H1 (cell line): ENCODE measurements around the gene RAMP1. TPM values are rescaled to one million over a fixed set of nuclear protein-coding genes. Genes with fewer than 3 reads are reported as not detected.

Experiments used
- CTCF ChIA-PET: fragments of 300-600 bp; sonication (Branson Sonifier 250); formaldehyde crosslinking; loops from one replicate; lab custom pipeline; 2021; ENCODE audit not compliant: partially characterized antibody; lab: Charles Lee
- POLR2A ChIA-PET: fragments of 300-600 bp; sonication (Branson Sonifier 250); formaldehyde crosslinking; loops from one replicate; lab custom pipeline; 2021; ENCODE audit warnings: inconsistent platforms; ENCODE audit not compliant: partially characterized antibody; lab: Charles Lee
- DNase-seq, 2 experiments: peaks; one replicate each; pipeline versions ENCODE4 v3.0.0 to v3.0.0-alpha.2; 2010 to 2022; ENCODE audit warnings: low spot score in 2 of 2, low read depth in 1 of 2, mixed read lengths in 1 of 2
- FAIRE-seq: peaks from 2 replicates; lab custom pipeline; 2011; peaks lifted over from hg19 to GRCh38; lab: Jason Lieb, UNC
- H2AFZ ChIP-seq: 2 replicates; pipeline ENCODE4 v1.8.1; 2012; ENCODE audit warnings: low read length, inconsistent platforms
- H2AK5ac ChIP-seq: 2 replicates; pipeline ENCODE4 v1.6.1; 2013; ENCODE audit warnings: low read depth, low read length
- H2BK120ac ChIP-seq: replicated peaks from 2 replicates; pipeline ENCODE3; 2013; ENCODE audit warnings: low read depth, low read length, inconsistent platforms
- H2BK12ac ChIP-seq: 2 replicates; pipeline ENCODE4 v1.6.1; 2013; ENCODE audit warnings: low read depth, low read length
- H2BK15ac ChIP-seq: 2 replicates; pipeline ENCODE4 v1.6.1; 2013; ENCODE audit warnings: low read length
- H2BK20ac ChIP-seq: 2 replicates; pipeline ENCODE4 v1.6.1; 2013; ENCODE audit warnings: low read length
- H2BK5ac ChIP-seq: 2 replicates; pipeline ENCODE4 v1.6.1; 2013; ENCODE audit warnings: low read depth, low read length
- H3K14ac ChIP-seq: 2 replicates; pipeline ENCODE4 v1.6.1; 2013; ENCODE audit warnings: inconsistent platforms; ENCODE audit not compliant: insufficient read length
- H3K18ac ChIP-seq: 2 replicates; pipeline ENCODE4 v1.6.1; 2013; ENCODE audit warnings: low read length; ENCODE audit errors: extremely low read depth
- H3K23ac ChIP-seq: 2 replicates; pipeline ENCODE4 v1.6.1; 2013; ENCODE audit warnings: inconsistent platforms; ENCODE audit not compliant: insufficient read length
- H3K23me2 ChIP-seq: 2 replicates; pipeline ENCODE4 v1.6.1; 2013; ENCODE audit warnings: low read depth, low read length
- H3K27ac ChIP-seq: 2 replicates; pipeline ENCODE4 v1.6.1; 2011; ENCODE audit warnings: low read depth, low read length, inconsistent platforms
- H3K27me3 ChIP-seq, 4 experiments: replicated peaks in 1 of 4; 1 replicate in 1 of 4; 2 replicates in 3 of 4; pipeline versions ENCODE4 v1.6.1 to v1.8.1; 2011 to 2013; ENCODE audit warnings: low read length in 3 of 4, mild to moderate bottlenecking in 3 of 4, inconsistent platforms in 2 of 4, mixed read lengths in 2 of 4, moderate library complexity in 1 of 4; ENCODE audit not compliant: control insufficient read depth in 3 of 4, insufficient read depth in 3 of 4; ENCODE audit errors: extremely low read depth in 1 of 4
- H3K36me3 ChIP-seq, 4 experiments: 2 replicates each; pipeline versions ENCODE4 v1.6.1 to v1.8.1; 2011 to 2013; ENCODE audit warnings: mild to moderate bottlenecking in 4 of 4, low read length in 3 of 4, moderate library complexity in 2 of 4, control low read depth in 1 of 4, inconsistent platforms in 1 of 4; ENCODE audit not compliant: insufficient read depth in 4 of 4, control insufficient read depth in 2 of 4
- H3K4ac ChIP-seq: replicated peaks from 2 replicates; pipeline ENCODE3; 2013; ENCODE audit warnings: low read length, low read depth, mixed read lengths, inconsistent platforms; ENCODE audit not compliant: insufficient read length
- H3K4me1 ChIP-seq, 4 experiments: replicated peaks in 1 of 4; 1 replicate in 1 of 4; 2 replicates in 3 of 4; pipeline versions ENCODE4 v1.6.1 to v1.8.1; 2011 to 2013; ENCODE audit warnings: low read length in 3 of 4, inconsistent platforms in 2 of 4, mixed read lengths in 1 of 4; ENCODE audit not compliant: insufficient read depth in 4 of 4, control insufficient read depth in 3 of 4
- H3K4me2 ChIP-seq, 2 experiments: 2 replicates each; pipeline versions ENCODE4 v1.6.1 to v1.8.1; 2011 to 2013; ENCODE audit warnings: low read depth in 2 of 2, low read length in 2 of 2, control low read depth in 1 of 2, inconsistent platforms in 1 of 2, mild to moderate bottlenecking in 1 of 2; ENCODE audit not compliant: insufficient read depth in 1 of 2
- H3K4me3 ChIP-seq, 4 experiments: fragments of 200-600, 300-600 bp in 1 of 4; sonication (generic), shearing (Covaris generic), sonication (Bioruptor Twin) in 1 of 4; 2 replicates each; pipeline versions ENCODE4 v1.5.1 to v1.8.1; 2011 to 2016; ENCODE audit warnings: low read length in 4 of 4, low read depth in 3 of 4, control low read depth in 2 of 4, inconsistent platforms in 2 of 4, mild to moderate bottlenecking in 2 of 4, mixed read lengths in 1 of 4, moderate library complexity in 1 of 4; ENCODE audit not compliant: insufficient read depth in 2 of 4; ENCODE audit errors: extremely low read depth in 1 of 4
- H3K56ac ChIP-seq: replicated peaks from 2 replicates; pipeline ENCODE3; 2013; ENCODE audit warnings: low read depth, mild to moderate bottlenecking, mixed read lengths, low read length, inconsistent platforms; ENCODE audit not compliant: insufficient read length
- H3K79me1 ChIP-seq: 2 replicates; pipeline ENCODE4 v1.6.1; 2013; ENCODE audit warnings: low read depth, low read length, control low read depth
- H3K79me2 ChIP-seq, 2 experiments: 2 replicates each; pipeline versions ENCODE4 v1.6.1 to v1.8.1; 2012 to 2013; ENCODE audit warnings: low read length in 2 of 2, mild to moderate bottlenecking in 2 of 2, inconsistent platforms in 1 of 2; ENCODE audit not compliant: insufficient read depth in 2 of 2, control insufficient read depth in 1 of 2
- H3K9ac ChIP-seq, 4 experiments: replicated peaks in 1 of 4; 1 replicate in 1 of 4; 2 replicates in 3 of 4; pipeline versions ENCODE4 v1.6.1 to v1.8.1; 2011 to 2013; ENCODE audit warnings: low read depth in 3 of 4, low read length in 3 of 4, control low read depth in 2 of 4, mild to moderate bottlenecking in 2 of 4, moderate library complexity in 2 of 4, inconsistent platforms in 1 of 4; ENCODE audit errors: extremely low read depth in 1 of 4
- H3K9me3 ChIP-seq, 2 experiments: 2 replicates each; pipeline versions ENCODE4 v1.6.1 to v1.8.1; 2012 to 2013; ENCODE audit warnings: mild to moderate bottlenecking in 2 of 2, moderate library complexity in 2 of 2, control low read depth in 1 of 2, inconsistent platforms in 1 of 2, low read depth in 1 of 2, low read length in 1 of 2, mixed read lengths in 1 of 2; ENCODE audit not compliant: insufficient read depth in 2 of 2
- H4K20me1 ChIP-seq, 2 experiments: replicated peaks in 1 of 2; 2 replicates each; pipeline versions ENCODE3 to v1.8.1; 2011 to 2013; ENCODE audit warnings: inconsistent platforms in 2 of 2, low read length in 2 of 2, mild to moderate bottlenecking in 1 of 2; ENCODE audit not compliant: insufficient read depth in 2 of 2, control insufficient read depth in 1 of 2
- H4K5ac ChIP-seq: 2 replicates; pipeline ENCODE4 v1.6.1; 2013; ENCODE audit warnings: low read length, low read depth, mixed read lengths, inconsistent platforms; ENCODE audit not compliant: insufficient read length
- H4K8ac ChIP-seq: 2 replicates; pipeline ENCODE4 v1.8.0; 2013; ENCODE audit warnings: mild to moderate bottlenecking, moderate library complexity, low read length, inconsistent platforms; ENCODE audit not compliant: insufficient read depth; ENCODE audit errors: extremely low read depth
- H4K91ac ChIP-seq: replicated peaks from 2 replicates; pipeline ENCODE3; 2013; ENCODE audit warnings: low read length, mixed read lengths, inconsistent platforms; ENCODE audit not compliant: insufficient read length
- ATF2 ChIP-seq: IDR thresholded peaks from 2 replicates; pipeline ENCODE4 v1.6.1; 2012; ENCODE audit warnings: low read length, inconsistent platforms
- CBX8 ChIP-seq: fragments of 300-800, 300-1000 bp; sonication (generic); IDR thresholded peaks from 2 replicates; pipeline ENCODE4 v1.7.1; 2016; ENCODE audit warnings: low read depth, low read length, borderline replicate concordance
- CHD1 ChIP-seq: IDR thresholded peaks from 2 replicates; pipeline ENCODE4 v1.6.1; 2012; ENCODE audit warnings: low read depth, low read length, improper control_type of control experiment
- GABPA ChIP-seq: IDR thresholded peaks from 2 replicates; pipeline ENCODE4 v1.6.1; 2011; ENCODE audit warnings: mild to moderate bottlenecking, low read length, moderate library complexity, borderline replicate concordance; ENCODE audit not compliant: insufficient read depth
- RAD21 ChIP-seq, 2 experiments: IDR thresholded peaks in 1 of 2; conservative IDR thresholded peaks in 1 of 2; 2 replicates each; pipeline ENCODE4 v1.6.1; 2011; ENCODE audit warnings: low read depth in 2 of 2, low read length in 2 of 2, improper control_type of control experiment in 1 of 2, inconsistent platforms in 1 of 2, mild to moderate bottlenecking in 1 of 2, moderate library complexity in 1 of 2
- RFX5 ChIP-seq: IDR thresholded peaks from 2 replicates; pipeline ENCODE4 v1.6.1; 2011; ENCODE audit warnings: low read depth, low read length, improper control_type of control experiment, borderline replicate concordance
- SP1 ChIP-seq: IDR thresholded peaks from 2 replicates; pipeline ENCODE4 v1.6.1; 2011; ENCODE audit warnings: low read depth, low read length
- SUZ12 ChIP-seq: fragments of 200-600 bp; sonication (generic); IDR thresholded peaks from 2 replicates; pipeline ENCODE4 v1.6.1; 2012; ENCODE audit warnings: mild to moderate bottlenecking, inconsistent platforms, low read length, moderate library complexity, mixed read lengths
- TCF12 ChIP-seq: IDR thresholded peaks from 2 replicates; pipeline ENCODE4 v1.6.1; 2011; ENCODE audit warnings: low read depth, mild to moderate bottlenecking, low read length
- USF2 ChIP-seq: IDR thresholded peaks from 2 replicates; pipeline ENCODE4 v1.6.1; 2011; ENCODE audit warnings: low read length, improper control_type of control experiment
- WGBS, 2 experiments: shearing (Covaris generic) in 1 of 2; methylation state at CpG; one replicate each; pipeline versions ENCODE4 v1.1.6 to v1.1.7; 2013 to 2015; ENCODE audit warnings: low lambda C conversion rate in 2 of 2, mixed read lengths in 2 of 2, inconsistent platforms in 1 of 2, low coverage in 1 of 2, missing lambda C conversion rate in 1 of 2; ENCODE audit not compliant: insufficient replicate concordance in 2 of 2, insufficient coverage in 1 of 2, insufficient read length in 1 of 2; ENCODE audit errors: extremely low coverage in 1 of 2, missing lambda C conversion rate in 1 of 2; 5-methylcytosine and 5-hydroxymethylcytosine counted together
- polyA plus RNA-seq, 7 experiments: library from polyadenylated mRNA; depleted of rRNA in 3 of 7; stranded (reverse) in 5 of 7; unstranded in 2 of 7; fragments of >200 nt in 5 of 7; fragments of 200-250 nt in 2 of 7; gene quantifications; 1 replicate in 5 of 7; 2 replicates in 1 of 7; 4 replicates in 1 of 7; pipeline versions ENCODE4 v1.2.1 to v1.2.3, GENCODE V29; 2011 to 2013; ENCODE audit warnings: missing spikeins in 2 of 7, mixed read lengths in 2 of 7
- total RNA-seq: library from RNA; stranded (reverse); fragmentation: NEBNext Ultra II Directional; extraction: Animal tissue kit (Norgen Biotek cat#: 25700); gene quantifications from 2 replicates; pipeline ENCODE4 v1.2.1, GENCODE V29; 2021

Gene RAMP1
- total and polyA plus RNA-seq, 2 of the 8 experiments (the other 6 are each of a cell fraction or from before 2014, with no cell fraction given): 0.65 to 4.3 TPM

- no peak overlapping the region for H3K4me2 ChIP-seq
- no peaks in the 10 kb centered on the region for H3K9me3 ChIP-seq
- no peaks in the 10 kb centered on the region for H3K79me2 ChIP-seq
- H3K23ac ChIP-seq: no peak overlapping the region
- H3K56ac ChIP-seq: no peak overlapping the region
- H2AFZ ChIP-seq: no peak overlapping the region
- CTCF ChIA-PET: no interaction called here
- no peaks in the 10 kb centered on the region for H4K20me1 ChIP-seq
- no peak overlapping the region for H4K91ac ChIP-seq
- no peaks in the 10 kb centered on the region for H3K36me3 ChIP-seq
- no peaks in the 10 kb centered on the region for H3K23me2 ChIP-seq
- no peak overlapping the region for H3K4ac ChIP-seq
- no peak overlapping the region for H3K14ac ChIP-seq
- no peaks in the 10 kb centered on the region for H3K79me1 ChIP-seq
- H2BK12ac ChIP-seq: no peak overlapping the region
- no peaks in the 10 kb centered on the region; a peak in 3 of 7 replicates for H3K4me1 ChIP-seq
- no peak overlapping the region for H2BK5ac ChIP-seq
- H3K27me3 ChIP-seq: no peaks in the 10 kb centered on the region
- WGBS, 2 experiments: 94% methylated on average over 16 of the region's 25 CpGs; no CpG with 5 or more reads in 1 of the 2 experiments
- H3K27ac ChIP-seq: no peak overlapping the region
- POLR2A ChIA-PET: no interaction called here
- no peak for DNase-seq
- H2BK20ac ChIP-seq: no peak overlapping the region
- H3K9ac ChIP-seq: no peak overlapping the region
- H4K5ac ChIP-seq: no peak overlapping the region
- H2BK15ac ChIP-seq: no peak overlapping the region
- no peak overlapping the region for H4K8ac ChIP-seq
- no peak for FAIRE-seq
- H3K18ac ChIP-seq: no peak overlapping the region
- no peak overlapping the region for H2BK120ac ChIP-seq
- no peak overlapping the region for H3K4me3 ChIP-seq
- H2AK5ac ChIP-seq: no peak overlapping the region
- no peak for TF ChIP-seq SP1
- TF ChIP-seq ATF2: no peak
- TF ChIP-seq RAD21 (IDR thresholded peaks at IDR 0.05 in 1 of 2, conservative IDR thresholded peaks at IDR 0.05 in 1 of 2; ENCODE audit: low read depth in 2 of 2, low read length in 2 of 2): no peak
- no peak for TF ChIP-seq CBX8
- no peak for TF ChIP-seq GABPA
- no peak for TF ChIP-seq CHD1
- TF ChIP-seq TCF12: no peak
- TF ChIP-seq SUZ12: no peak
- TF ChIP-seq USF2: no peak
- no peak for TF ChIP-seq RFX5
Observed at GRCh38 chr2:237877576-237878307, 18.3 kb downstream of the RAMP1 start.
